Suprapubic skin (tissue), 4 donors: ENCODE results near the gene MLF2. TPM values are rescaled to one million over a fixed set of nuclear protein-coding genes. Genes with fewer than 3 reads are reported as not detected.
"Not testable (repeated sequence)": the region's sequence is repeated elsewhere in the genome, so short reads cannot be mapped to it uniquely, and the experiment has no call there.

Experiments
- DNase-seq, 2 donors: peaks; one replicate each; pipeline ENCODE4 v3.0.0-alpha.2; 2019; ENCODE audit warnings: low spot score in 2 of 2
- H3K27ac ChIP-seq: fragments of 200-600 bp; sonication (generic); one replicate; pipeline ENCODE4 v1.5.1; 2019
- H3K27me3 ChIP-seq: fragments of 200-600 bp; sonication (generic); one replicate; pipeline ENCODE4 v1.5.1; 2019
- H3K36me3 ChIP-seq: fragments of 200-600 bp; sonication (generic); one replicate; pipeline ENCODE4 v1.5.1; 2019
- H3K4me1 ChIP-seq: fragments of 200-600 bp; sonication (generic); one replicate; pipeline ENCODE4 v1.5.1; 2019
- H3K4me3 ChIP-seq: fragments of 200-600 bp; sonication (generic); one replicate; pipeline ENCODE4 v1.5.1; 2019; ENCODE audit warnings: mild to moderate bottlenecking
- H3K9me3 ChIP-seq: fragments of 200-600 bp; sonication (generic); one replicate; pipeline ENCODE4 v1.5.1; 2019
- CTCF ChIP-seq, 2 donors: fragments of 200-600 bp in 1 of 2; fragments of 450-650 bp in 1 of 2; sonication (generic) in 1 of 2; IDR thresholded peaks; one replicate each; pipeline ENCODE4 v1.5.1; 2016 to 2019; ENCODE audit warnings: antibody characterized with exemption in 2 of 2, mild to moderate bottlenecking in 1 of 2, moderate library complexity in 1 of 2
- EP300 ChIP-seq: sonication (generic); formaldehyde crosslinking; IDR thresholded peaks from one replicate; pipeline ENCODE4 v1.6.1; 2017; ENCODE audit warnings: antibody characterized with exemption
- POLR2A ChIP-seq, 2 donors: fragments of 450-650 bp; IDR thresholded peaks; one replicate each; pipeline ENCODE4 v1.6.1; 2017; ENCODE audit warnings: antibody characterized with exemption in 2 of 2, mild to moderate bottlenecking in 2 of 2, moderate library complexity in 2 of 2
- POLR2AphosphoS5 ChIP-seq, 3 donors: sonication (generic); formaldehyde crosslinking; IDR thresholded peaks; one replicate each; pipeline ENCODE4 v1.6.1; 2017; ENCODE audit warnings: antibody characterized with exemption in 3 of 3
- WGBS: methylation state at CpG from one replicate; pipeline ENCODE4 v1.1.5; 2018; 5-methylcytosine and 5-hydroxymethylcytosine counted together
- total RNA-seq, 4 donors: library from RNA; depleted of rRNA; stranded (reverse); fragments of >200 nt; gene quantifications; one replicate each; pipeline ENCODE4 v1.1.0, GENCODE V29; 2016

The MLF2 gene
- total RNA-seq, 4 donors from 2014 or later: 147 to 195 (median 180) TPM

GRCh38 chr12:6716874-6717437 is 36.0 kb downstream of the MLF2 start:
- no peaks in the 10 kb centered on the region for H3K36me3 ChIP-seq
- H3K27me3 ChIP-seq: peaks cover 37% of the 10 kb centered on the region
- WGBS: 87% methylated on average over 10 of the region's 10 CpGs
- no peak for DNase-seq
- H3K4me1 ChIP-seq: no peaks in the 10 kb centered on the region
- no peaks in the 10 kb centered on the region for H3K9me3 ChIP-seq
- TF ChIP-seq CTCF (IDR thresholded peaks at IDR 0.05) (no peak), POLR2AphosphoS5 (IDR thresholded peaks at IDR 0.05) (no peak)
- no peak overlapping the region for H3K27ac ChIP-seq
- H3K4me3 ChIP-seq: no peak overlapping the region

- 83% methylated on average over 2 of the region's 41 CpGs for WGBS
- H3K4me1 ChIP-seq, H3K9me3 ChIP-seq, H3K4me3 ChIP-seq, H3K36me3 ChIP-seq, H3K27ac ChIP-seq, DNase-seq: not testable (repeated sequence)
- peaks cover 41% of the 10 kb centered on the region for H3K27me3 ChIP-seq
Measured at GRCh38 chr12:6716031-6716873, 36.7 kb downstream of the MLF2 start.

- DNase-seq: no peak
- Histone ChIP-seq H3K36me3 (no peaks in the 10 kb centered on the region), H3K4me1 (no peaks in the 10 kb centered on the region), H3K9me3 (no peaks in the 10 kb centered on the region), H3K4me3 (no peak overlapping the region), H3K27me3 (peaks cover 80% of the 10 kb centered on the region), H3K27ac (no peak overlapping the region)
- WGBS: 76% methylated on average over 16 of the region's 16 CpGs
- TF ChIP-seq EP300 (no peak), POLR2A (IDR thresholded peaks at IDR 0.05) (no peak), CTCF (IDR thresholded peaks at IDR 0.05) (no peak), POLR2AphosphoS5 (IDR thresholded peaks at IDR 0.05) (no peak)
Measured at GRCh38 chr12:6708960-6709394, 44.0 kb downstream of the MLF2 start.

GRCh38 chr12:6708351-6708750 is 44.6 kb downstream of the MLF2 start:
- 100% methylated on average over 1 of the region's 21 CpGs for WGBS
- not testable (repeated sequence) for DNase-seq, H3K4me3 ChIP-seq, H3K27ac ChIP-seq, H3K4me1 ChIP-seq, H3K36me3 ChIP-seq, H3K9me3 ChIP-seq
- H3K27me3 ChIP-seq: peaks cover 80% of the 10 kb centered on the region

GRCh38 chr12:6703631-6704030 is 49.3 kb downstream of the MLF2 start:
- Histone ChIP-seq H3K4me1 (peaks cover 16% of the 10 kb centered on the region), H3K27me3 (peaks cover 94% of the 10 kb centered on the region), H3K36me3 (no peaks in the 10 kb centered on the region), H3K27ac (no peak overlapping the region), H3K9me3 (no peaks in the 10 kb centered on the region), H3K4me3 (no peak overlapping the region)
- 14% methylated on average over 10 of the region's 10 CpGs for WGBS
- TF ChIP-seq CTCF (IDR thresholded peaks at IDR 0.05) (no peak), EP300 (no peak), POLR2A (IDR thresholded peaks at IDR 0.05) (no peak), POLR2AphosphoS5 (IDR thresholded peaks at IDR 0.05) (no peak)
- DNase-seq: no peak

- no peak overlapping the region for H3K27ac ChIP-seq
- no peaks in the 10 kb centered on the region for H3K36me3 ChIP-seq
- H3K4me1 ChIP-seq: peaks cover 16% of the 10 kb centered on the region
- peaks cover 99% of the 10 kb centered on the region for H3K27me3 ChIP-seq
- TF ChIP-seq CTCF (IDR thresholded peaks at IDR 0.05) (no peak), POLR2AphosphoS5 (IDR thresholded peaks at IDR 0.05) (no peak), POLR2A (IDR thresholded peaks at IDR 0.05) (no peak), EP300 (no peak)
- H3K9me3 ChIP-seq: no peaks in the 10 kb centered on the region
- 30% methylated on average over 13 of the region's 13 CpGs for WGBS
- no peak for DNase-seq
- peak overlapping the region; percentile 45 for H3K4me3 ChIP-seq
Measured at GRCh38 chr12:6701078-6701768, 51.7 kb downstream of the MLF2 start.
